Measurements from ENCODE around the gene TCL1B.
"Not testable (repeated sequence)": the region's sequence is repeated elsewhere in the genome, so short reads cannot be mapped to it uniquely, and the experiment has no call there.

TCL1B gene

GRCh38 chr14:95713596-95714371 is 27.6 kb downstream of the TCL1B start, which contains the start of gene TCL1A:
Gene TCL1A (minus strand): TSS chr14:95714125. CDS start chr14:95714066, 59 bp downstream.
- ChIA-PET CTCF (no interaction called here), POLR2A (no interaction called here)
- no peak for DNase-seq (ENCODE audit: low read depth, low spot score)

GRCh38 chr14:95722525-95723190 is 36.4 kb downstream of the TCL1B start:
- ChIA-PET CTCF (no interaction called here), POLR2A (no interaction called here)
- no peak for TF ChIP-seq CTCF (IDR thresholded peaks at IDR 0.05; ENCODE audit: insufficient read depth, low read length, missing control alignments)
- no peak for DNase-seq (ENCODE audit: low read depth, low spot score)
- H3K4me3 ChIP-seq (ENCODE audit: low read depth, low read length) = no peak overlapping the region

More at GRCh38 chr14:95713596-95714371, 27.6 kb downstream of the TCL1B start, which contains the start of gene TCL1A:
- no peak for TF ChIP-seq CTCF (IDR thresholded peaks at IDR 0.05; ENCODE audit: insufficient read depth, low read length, missing control alignments)
- no peak within 1 kb of the TSS for H3K4me3 ChIP-seq (ENCODE audit: low read depth, low read length)

DNA sequence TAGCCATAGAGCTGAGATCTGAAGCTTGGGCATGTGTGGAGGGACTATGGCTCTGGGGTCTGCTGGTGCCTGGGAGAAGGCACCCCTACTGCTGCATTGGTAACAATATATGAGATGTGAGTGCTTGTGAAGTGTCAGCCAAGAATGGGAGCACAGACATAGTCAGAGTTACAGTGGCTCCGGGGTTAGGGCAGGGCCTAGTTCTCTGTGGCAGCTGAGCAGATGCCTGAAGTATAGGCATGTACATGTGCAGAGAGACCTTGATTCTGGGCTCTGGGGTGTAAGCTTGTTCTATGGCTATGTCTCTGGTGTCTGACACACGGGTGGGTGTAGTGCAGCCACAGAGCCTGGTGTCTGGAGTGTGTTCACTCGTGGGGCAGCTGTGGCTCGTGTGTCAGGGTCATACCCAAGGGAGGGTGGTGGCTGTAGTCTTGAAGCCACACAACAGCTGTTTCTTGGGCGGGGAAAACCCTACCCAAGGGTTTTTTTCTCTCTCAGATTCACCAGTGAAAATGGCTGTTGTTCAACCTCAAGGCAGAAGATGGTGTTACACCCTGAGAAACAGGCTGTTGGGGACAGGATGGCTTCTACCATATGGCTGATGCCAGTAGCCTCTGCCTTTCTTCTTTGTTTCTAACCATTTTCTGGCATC is 39.6 kb downstream of the TCL1B start:
- CTCF ChIA-PET = no interaction called here
- no peak for TF ChIP-seq CTCF (IDR thresholded peaks at IDR 0.05; ENCODE audit: insufficient read depth, low read length, missing control alignments)
- no peak overlapping the region for H3K4me3 ChIP-seq (ENCODE audit: low read depth, low read length)
- POLR2A ChIA-PET = no interaction called here
- no peak for DNase-seq (ENCODE audit: low read depth, low spot score)

DNA sequence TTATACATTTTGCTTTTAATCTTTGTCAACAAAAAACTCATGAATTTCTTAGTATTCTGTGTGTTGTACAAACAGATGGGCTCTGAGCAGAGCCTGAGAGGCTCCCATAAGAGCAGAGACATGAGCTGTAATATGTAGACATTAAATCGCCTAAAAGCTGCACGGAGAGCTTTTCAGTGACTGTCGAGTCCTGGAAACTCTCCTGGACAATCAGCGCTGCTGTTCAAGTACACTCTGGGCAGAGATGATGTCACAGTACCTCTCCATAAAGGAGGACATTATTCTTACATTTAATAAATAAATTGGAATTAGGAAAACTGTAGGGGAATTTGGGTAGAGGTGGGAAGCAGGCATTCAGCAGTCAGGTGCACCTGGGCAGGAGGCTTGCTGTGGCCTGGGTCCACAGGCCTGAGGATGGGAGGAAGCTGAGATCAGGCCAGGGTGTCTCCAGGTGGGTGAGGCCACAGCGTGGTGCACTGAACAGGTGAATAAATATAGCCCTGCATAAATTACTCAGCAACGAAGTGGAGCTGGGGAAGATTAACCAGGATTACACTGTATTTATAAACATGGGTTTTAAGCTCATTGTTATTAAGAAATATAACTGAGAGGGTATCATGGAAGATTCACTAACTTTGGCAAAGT is 41.0 kb downstream of the TCL1B start:
- ChIA-PET CTCF (no interaction called here), POLR2A (no interaction called here)

DNA sequence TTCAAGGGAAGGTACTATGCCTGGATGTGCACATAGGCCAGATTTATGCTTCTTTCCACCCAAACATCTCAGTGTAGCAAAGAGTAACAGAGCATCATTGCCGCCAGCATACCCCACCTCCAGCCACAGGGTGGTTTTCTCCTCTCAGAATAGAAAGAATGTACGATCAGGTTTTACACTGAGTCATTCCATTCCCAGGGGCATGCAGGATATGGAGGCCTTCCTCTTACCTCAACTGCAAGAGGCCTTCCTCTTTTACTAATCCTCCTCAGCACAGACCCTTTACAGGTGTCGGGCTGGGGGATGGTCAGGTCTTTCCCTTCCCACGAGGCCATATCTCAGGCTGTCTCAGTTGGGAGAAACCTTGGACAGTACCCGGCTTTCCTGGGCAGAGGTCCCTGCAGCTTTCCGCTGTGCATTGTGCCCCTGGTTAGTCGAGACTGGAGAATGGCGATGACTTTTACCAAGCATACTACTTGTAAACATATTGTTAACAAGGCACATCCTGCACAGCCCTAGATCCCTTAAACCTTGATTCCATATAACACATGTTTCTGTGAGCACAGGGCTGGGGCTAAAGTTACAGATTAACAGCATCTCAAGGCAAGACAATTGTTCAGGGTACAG is 43.3 kb downstream of the TCL1B start:
- CTCF ChIA-PET; POLR2A ChIA-PET; DNase-seq (ENCODE audit: low read depth, low spot score); H3K4me3 ChIP-seq (ENCODE audit: low read depth, low read length): not testable (repeated sequence)

More for the DNA sequence above, 41.0 kb downstream of the TCL1B start:
- no peak for DNase-seq (ENCODE audit: low read depth, low spot score)
- H3K4me3 ChIP-seq (ENCODE audit: low read depth, low read length) = no peak overlapping the region
- TF ChIP-seq CTCF (IDR thresholded peaks at IDR 0.05; ENCODE audit: insufficient read depth, low read length, missing control alignments) = no peak

DNA sequence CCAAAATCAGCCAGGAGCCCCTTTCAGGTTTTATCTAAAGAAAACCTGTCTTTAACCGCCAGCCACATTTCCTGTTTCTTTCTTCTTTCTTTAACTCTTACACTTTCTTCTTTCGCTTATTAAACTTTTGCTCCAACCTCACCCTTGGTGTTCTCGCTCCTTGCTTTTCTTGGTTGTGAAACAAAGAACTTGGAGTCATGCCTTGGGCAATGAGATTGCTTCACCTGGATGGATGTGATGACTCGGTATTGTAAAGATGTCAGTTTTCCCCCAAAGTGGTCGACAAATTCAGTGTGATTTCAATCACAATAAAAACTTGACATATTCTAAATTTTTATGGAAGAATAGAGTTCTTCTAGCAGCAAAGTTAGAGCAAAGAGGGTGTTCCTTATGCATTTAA is 43.9 kb downstream of the TCL1B start:
- TF ChIP-seq CTCF (IDR thresholded peaks at IDR 0.05; ENCODE audit: insufficient read depth, low read length, missing control alignments) = no peak
- ChIA-PET POLR2A (no interaction called here), CTCF (no interaction called here)
- no peak for DNase-seq (ENCODE audit: low read depth, low spot score)
- H3K4me3 ChIP-seq (ENCODE audit: low read depth, low read length) = no peak overlapping the region
